Duodenal mucosa (tissue), 2 donors: ENCODE results near the gene ADGRV1.

ENCODE experiments used
- H3K27ac ChIP-seq: one replicate; pipeline ENCODE4 v1.7.0; 2013; ENCODE audit warnings: low read depth, low read length
- H3K27me3 ChIP-seq, 2 donors: one replicate each; pipeline ENCODE4 v1.7.0; 2013; ENCODE audit warnings: low read length in 2 of 2, control low read depth in 1 of 2; ENCODE audit not compliant: insufficient read depth in 2 of 2, control insufficient read depth in 1 of 2
- H3K36me3 ChIP-seq, 2 donors: one replicate each; pipeline ENCODE4 v1.7.0; 2013; ENCODE audit warnings: low read length in 2 of 2, control low read depth in 1 of 2; ENCODE audit not compliant: insufficient read depth in 2 of 2, control insufficient read depth in 1 of 2
- H3K4me1 ChIP-seq, 2 donors: one replicate each; pipeline ENCODE4 v1.7.0; 2013; ENCODE audit warnings: low read length in 2 of 2, control low read depth in 1 of 2; ENCODE audit not compliant: insufficient read depth in 2 of 2, control insufficient read depth in 1 of 2
- H3K4me3 ChIP-seq, 2 donors: one replicate each; pipeline ENCODE4 v1.7.0; 2013; ENCODE audit warnings: low read length in 2 of 2, low read depth in 1 of 2
- H3K9ac ChIP-seq, 2 donors: one replicate each; pipeline ENCODE4 v1.7.0; 2013; ENCODE audit warnings: low read length in 2 of 2, low read depth in 1 of 2
- H3K9me3 ChIP-seq, 2 donors: one replicate each; pipeline ENCODE4 v1.7.0; 2013; ENCODE audit warnings: low read length in 2 of 2, control low read depth in 1 of 2; ENCODE audit not compliant: control insufficient read depth in 1 of 2

The ADGRV1 gene

GRCh38 chr5:91074615-91075014 lies 516.0 kb downstream of the ADGRV1 start:
- Histone ChIP-seq H3K27me3 (no peaks in the 10 kb centered on the region), H3K9me3 (no peaks in the 10 kb centered on the region), H3K4me1 (no peaks in the 10 kb centered on the region), H3K4me3 (no peak overlapping the region), H3K36me3 (no peaks in the 10 kb centered on the region), H3K9ac (no peak overlapping the region), H3K27ac (no peak overlapping the region)

GRCh38 chr5:91076138-91076537 lies 517.5 kb downstream of the ADGRV1 start:
- H3K27me3 ChIP-seq, result no peaks in the 10 kb centered on the region

GRCh38 chr5:91077623-91078022 lies 519.0 kb downstream of the ADGRV1 start:
- no peaks in the 10 kb centered on the region for H3K36me3 ChIP-seq
- H3K27ac ChIP-seq, result no peak overlapping the region
- H3K27me3 ChIP-seq, result no peaks in the 10 kb centered on the region
- no peaks in the 10 kb centered on the region for H3K4me1 ChIP-seq
- no peak overlapping the region for H3K4me3 ChIP-seq
- no peak overlapping the region for H3K9ac ChIP-seq
- H3K9me3 ChIP-seq, result no peaks in the 10 kb centered on the region

More at GRCh38 chr5:91076138-91076537, 517.5 kb downstream of the ADGRV1 start:
- H3K4me1 ChIP-seq, result no peaks in the 10 kb centered on the region
- H3K36me3 ChIP-seq, result no peaks in the 10 kb centered on the region
- H3K9ac ChIP-seq, result no peak overlapping the region
- H3K27ac ChIP-seq, result no peak overlapping the region
- no peak overlapping the region for H3K4me3 ChIP-seq
- no peaks in the 10 kb centered on the region for H3K9me3 ChIP-seq

- H3K27me3 ChIP-seq, result no peaks in the 10 kb centered on the region
- H3K9me3 ChIP-seq, result no peaks in the 10 kb centered on the region
- no peak overlapping the region for H3K4me3 ChIP-seq
- H3K27ac ChIP-seq, result no peak overlapping the region
- H3K4me1 ChIP-seq, result no peaks in the 10 kb centered on the region
- H3K36me3 ChIP-seq, result no peaks in the 10 kb centered on the region
- no peak overlapping the region for H3K9ac ChIP-seq
These were observed 520.4 kb downstream of the ADGRV1 start for GRCh38 chr5:91079037-91079436.

GRCh38 chr5:91089758-91090157 lies 531.2 kb downstream of the ADGRV1 start:
- Histone ChIP-seq H3K4me1 (peaks cover 0 to 3% of the 10 kb centered on the region in 2 donors), H3K27me3 (no peaks in the 10 kb centered on the region), H3K4me3 (no peak overlapping the region), H3K36me3 (no peaks in the 10 kb centered on the region), H3K9me3 (no peaks in the 10 kb centered on the region), H3K9ac (no peak overlapping the region), H3K27ac (no peak overlapping the region)

GRCh38 chr5:91090995-91091394 lies 532.4 kb downstream of the ADGRV1 start:
- no peak overlapping the region for H3K4me3 ChIP-seq
- H3K9me3 ChIP-seq, result no peaks in the 10 kb centered on the region
- H3K4me1 ChIP-seq, result peaks cover 0 to 3% of the 10 kb centered on the region in 2 donors
- H3K36me3 ChIP-seq, result no peaks in the 10 kb centered on the region
- no peak overlapping the region for H3K27ac ChIP-seq
- H3K9ac ChIP-seq, result no peak overlapping the region
- H3K27me3 ChIP-seq, result no peaks in the 10 kb centered on the region

- no peaks in the 10 kb centered on the region for H3K9me3 ChIP-seq
- no peaks in the 10 kb centered on the region for H3K36me3 ChIP-seq
- H3K27ac ChIP-seq, result no peak overlapping the region
- H3K27me3 ChIP-seq, result no peaks in the 10 kb centered on the region
- H3K9ac ChIP-seq, result no peak overlapping the region
- H3K4me3 ChIP-seq, result no peak overlapping the region
- H3K4me1 ChIP-seq, result peaks cover 0 to 3% of the 10 kb centered on the region in 2 donors
These were observed 533.1 kb downstream of the ADGRV1 start for GRCh38 chr5:91091471-91092234.

GRCh38 chr5:91092859-91093783 lies 534.5 kb downstream of the ADGRV1 start:
- Histone ChIP-seq H3K27me3 (no peaks in the 10 kb centered on the region), H3K36me3 (no peaks in the 10 kb centered on the region), H3K9me3 (no peaks in the 10 kb centered on the region), H3K27ac (no peak overlapping the region), H3K9ac (no peak overlapping the region), H3K4me3 (no peak overlapping the region), H3K4me1 (peaks cover 0 to 3% of the 10 kb centered on the region in 2 donors)

- H3K27me3 ChIP-seq, result no peaks in the 10 kb centered on the region
- H3K9ac ChIP-seq, result no peak overlapping the region
- H3K9me3 ChIP-seq, result no peaks in the 10 kb centered on the region
- no peaks in the 10 kb centered on the region for H3K36me3 ChIP-seq
- peaks cover 0 to 3% of the 10 kb centered on the region in 2 donors for H3K4me1 ChIP-seq
- H3K4me3 ChIP-seq, result no peak overlapping the region
- H3K27ac ChIP-seq, result no peak overlapping the region
These were observed 536.7 kb downstream of the ADGRV1 start for GRCh38 chr5:91095313-91095712.

GRCh38 chr5:91095786-91096385 lies 537.3 kb downstream of the ADGRV1 start:
- H3K27me3 ChIP-seq, result no peaks in the 10 kb centered on the region
- no peak overlapping the region for H3K27ac ChIP-seq
- H3K9me3 ChIP-seq, result no peaks in the 10 kb centered on the region
- H3K9ac ChIP-seq, result no peak overlapping the region
- no peak overlapping the region for H3K4me3 ChIP-seq
- H3K4me1 ChIP-seq, result peaks cover 0 to 3% of the 10 kb centered on the region in 2 donors
- no peaks in the 10 kb centered on the region for H3K36me3 ChIP-seq
